ENCODE results near the gene KLHL9. TPM values are rescaled to one million over a fixed set of nuclear protein-coding genes. Genes with fewer than 3 reads are reported as not detected.

KLHL9 gene
- total and polyA plus RNA-seq, 2 of the 13 experiments (the other 11 are each of a cell fraction or from before 2014, with no cell fraction given): 8.7 to 17.7 TPM

DNA sequence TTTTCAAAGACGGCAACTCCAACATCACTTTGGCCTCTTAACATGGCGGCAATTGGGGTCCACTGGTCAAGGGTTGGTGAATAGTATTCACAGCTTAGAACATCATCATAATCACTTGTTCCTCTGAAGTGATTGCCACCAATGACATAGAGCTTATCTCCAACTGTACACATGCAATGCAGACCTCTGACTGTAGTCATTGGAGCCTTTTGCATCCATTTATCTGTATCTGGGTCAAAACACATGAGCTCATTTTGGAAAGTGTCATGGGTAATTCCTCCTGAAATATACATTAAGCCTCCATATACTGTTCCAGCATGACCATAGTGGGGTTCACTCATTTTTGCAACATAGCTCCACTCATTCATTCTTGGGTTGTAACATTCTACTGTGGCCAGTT is 2.0 kb downstream of the KLHL9 start (continued):
- TF ChIP-seq SETDB1 (CRISPR knock-in tag; IDR thresholded peaks at IDR 0.05; ENCODE audit: borderline replicate concordance): no peak
- no peak for TF ChIP-seq MLLT10 (CRISPR knock-in tag; IDR thresholded peaks at IDR 0.05)
- TF ChIP-seq CEBPB (IDR thresholded peaks at IDR 0.05; ENCODE audit: borderline replicate concordance, low read depth, low read length): no peak
- no peak for TF ChIP-seq CBFB (CRISPR knock-in tag; IDR thresholded peaks at IDR 0.05)
- no peak for TF ChIP-seq CBX1 (IDR thresholded peaks at IDR 0.05; ENCODE audit: low read depth)
- TF ChIP-seq HNF4A (CRISPR knock-in tag; IDR thresholded peaks at IDR 0.05): no peak
- TF ChIP-seq RNF2 (conservative IDR thresholded peaks at IDR 0.05; ENCODE audit: low read depth): no peak
- no peak for TF ChIP-seq SRSF1 (optimal IDR thresholded peaks at IDR 0.05; ENCODE audit: low read depth, low read length)

DNA sequence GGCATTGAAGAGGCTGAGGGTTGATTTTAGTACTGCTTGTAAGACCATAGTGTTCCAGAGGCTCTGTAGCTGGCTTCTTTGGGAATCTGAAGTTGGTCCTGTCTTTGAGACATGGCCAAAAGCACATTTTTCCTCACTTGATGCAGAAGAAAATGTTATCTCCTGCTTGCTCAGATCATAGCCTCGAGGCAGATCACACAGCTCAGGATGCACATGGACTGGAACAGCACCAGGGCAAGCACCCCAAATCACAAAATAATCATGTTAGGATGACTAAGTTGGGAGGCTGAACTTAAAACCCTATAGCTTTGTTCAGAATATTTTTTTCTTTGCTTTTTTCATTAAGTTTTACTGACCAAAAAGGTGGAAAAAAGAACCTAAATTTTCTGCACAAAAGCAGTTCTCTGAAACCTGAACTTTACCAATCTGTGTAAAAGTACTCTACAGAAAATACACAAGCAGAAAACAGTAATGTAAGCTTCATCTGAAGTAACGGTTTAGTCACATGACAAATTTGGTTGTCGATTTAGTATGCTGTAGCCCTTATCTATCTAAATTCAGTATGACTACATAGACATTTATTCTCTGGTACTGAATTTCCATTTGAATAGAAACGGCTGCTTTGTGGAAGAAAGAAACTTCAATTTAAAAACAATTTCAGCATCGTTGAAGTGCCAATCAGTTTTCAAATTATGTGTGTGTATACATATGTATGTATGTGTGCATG is 3.4 kb downstream of the KLHL9 start:
- Histone ChIP-seq H3K27me3 (ENCODE audit: control insufficient read depth in 1 of 2, insufficient read depth in 2 of 2, low read length in 2 of 2) (no peaks in the 10 kb centered on the region; a peak in 1 of 5 replicates), H3K4me1 (ENCODE audit: insufficient read depth, low read length) (peaks cover 38% of the 10 kb centered on the region), H3K4me2 (ENCODE audit: low read depth, low read length) (peak overlapping the region; percentile 82), H3K79me2 (ENCODE audit: insufficient read depth, low read length) (peaks cover 35% of the 10 kb centered on the region), H3K36me3 (replicated peaks in 1 of 2; ENCODE audit: control insufficient read depth in 1 of 2, insufficient read depth in 2 of 2, low read length in 2 of 2) (no peaks in the 10 kb centered on the region), H3K9ac (ENCODE audit: insufficient read depth, low read depth, low read length) (no peak overlapping the region), H3K27ac (ENCODE audit: extremely low read length, insufficient read depth, low read length) (no peak overlapping the region), H3K4me3 (replicated peaks in 1 of 3; ENCODE audit: insufficient read depth in 1 of 3, low read depth in 2 of 3, low read length in 3 of 3) (no peak overlapping the region), H3K9me3 (ENCODE audit: low read length) (no peaks in the 10 kb centered on the region), H4K20me1 (ENCODE audit: insufficient read depth, low read length) (peaks cover 2% of the 10 kb centered on the region; the same call in 1 of the 2 replicates), H2AFZ (ENCODE audit: low read length) (no peak overlapping the region)
- ChIA-PET POLR2A (no interaction called here), CTCF (ENCODE audit: low intra/inter-chr PET ratio, low total read pairs) (no interaction called here)
- in situ Hi-C loops (cut with HindIII; ENCODE audit: extremely low pct_ligation_motif_present, low pct_unique_long_range_greater_than_20kb) (loop anchor here (10.0 kb wide), 1 partner anchor 463 kb away; no protein-coding TSS in a partner anchor), intact Hi-C loops (cut with micrococcal nuclease; ENCODE audit: unreplicated experiment) (loop anchor here (10.0 kb wide), 1 partner anchor 673 kb away; the partner anchor contains the start of gene CDKN2B)
- FAIRE-seq: no peak
- no peak for DNase-seq (ENCODE audit: low spot score)
- BruUV-seq (replicated peaks): no TSS peak
- WGBS (ENCODE audit: low lambda C conversion rate): 89% methylated on average over 5 of the region's 5 CpGs
- ATAC-seq: no peak
- TF ChIP-seq ZNF530 (CRISPR knock-in tag; IDR thresholded peaks at IDR 0.05; ENCODE audit: low read depth) (no peak), ZNF674 (CRISPR knock-in tag; IDR thresholded peaks at IDR 0.05; ENCODE audit: low read depth) (no peak), HNRNPK (IDR thresholded peaks at IDR 0.05; ENCODE audit: low read depth, low read length, poor library complexity, severe bottlenecking) (no peak), ZKSCAN8 (CRISPR knock-in tag; IDR thresholded peaks at IDR 0.05; ENCODE audit: borderline replicate concordance) (no peak), FOXA1 (IDR thresholded peaks at IDR 0.05) (no peak), FOXA1 (CRISPR knock-in tag; IDR thresholded peaks at IDR 0.05) (no peak), HNRNPUL1 (IDR thresholded peaks at IDR 0.05; ENCODE audit: low read depth, low read length) (no peak), NCOA2 (CRISPR knock-in tag; IDR thresholded peaks at IDR 0.05) (no peak), HOXA9 (CRISPR knock-in tag; IDR thresholded peaks at IDR 0.05; ENCODE audit: borderline replicate concordance) (no peak)
- TF ChIP-seq, protein P1, sequence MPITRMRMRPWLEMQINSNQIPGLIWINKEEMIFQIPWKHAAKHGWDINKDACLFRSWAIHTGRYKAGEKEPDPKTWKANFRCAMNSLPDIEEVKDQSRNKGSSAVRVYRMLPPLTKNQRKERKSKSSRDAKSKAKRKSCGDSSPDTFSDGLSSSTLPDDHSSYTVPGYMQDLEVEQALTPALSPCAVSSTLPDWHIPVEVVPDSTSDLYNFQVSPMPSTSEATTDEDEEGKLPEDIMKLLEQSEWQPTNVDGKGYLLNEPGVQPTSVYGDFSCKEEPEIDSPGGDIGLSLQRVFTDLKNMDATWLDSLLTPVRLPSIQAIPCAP (CRISPR knock-in tag; IDR thresholded peaks at IDR 0.05; ENCODE audit: low read depth): no peak
- TF ChIP-seq, protein P2, sequence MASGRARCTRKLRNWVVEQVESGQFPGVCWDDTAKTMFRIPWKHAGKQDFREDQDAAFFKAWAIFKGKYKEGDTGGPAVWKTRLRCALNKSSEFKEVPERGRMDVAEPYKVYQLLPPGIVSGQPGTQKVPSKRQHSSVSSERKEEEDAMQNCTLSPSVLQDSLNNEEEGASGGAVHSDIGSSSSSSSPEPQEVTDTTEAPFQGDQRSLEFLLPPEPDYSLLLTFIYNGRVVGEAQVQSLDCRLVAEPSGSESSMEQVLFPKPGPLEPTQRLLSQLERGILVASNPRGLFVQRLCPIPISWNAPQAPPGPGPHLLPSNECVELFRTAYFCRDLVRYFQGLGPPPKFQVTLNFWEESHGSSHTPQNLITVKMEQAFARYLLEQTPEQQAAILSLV (CRISPR knock-in tag; IDR thresholded peaks at IDR 0.05; ENCODE audit: borderline replicate concordance): no peak
- TF ChIP-seq, protein P3, sequence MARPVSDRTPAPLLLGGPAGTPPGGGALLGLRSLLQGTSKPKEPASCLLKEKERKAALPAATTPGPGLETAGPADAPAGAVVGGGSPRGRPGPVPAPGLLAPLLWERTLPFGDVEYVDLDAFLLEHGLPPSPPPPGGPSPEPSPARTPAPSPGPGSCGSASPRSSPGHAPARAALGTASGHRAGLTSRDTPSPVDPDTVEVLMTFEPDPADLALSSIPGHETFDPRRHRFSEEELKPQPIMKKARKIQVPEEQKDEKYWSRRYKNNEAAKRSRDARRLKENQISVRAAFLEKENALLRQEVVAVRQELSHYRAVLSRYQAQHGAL (CRISPR knock-in tag; IDR thresholded peaks at IDR 0.05; ENCODE audit: not compliant biosample characterization): no peak
- TF ChIP-seq, protein P4, sequence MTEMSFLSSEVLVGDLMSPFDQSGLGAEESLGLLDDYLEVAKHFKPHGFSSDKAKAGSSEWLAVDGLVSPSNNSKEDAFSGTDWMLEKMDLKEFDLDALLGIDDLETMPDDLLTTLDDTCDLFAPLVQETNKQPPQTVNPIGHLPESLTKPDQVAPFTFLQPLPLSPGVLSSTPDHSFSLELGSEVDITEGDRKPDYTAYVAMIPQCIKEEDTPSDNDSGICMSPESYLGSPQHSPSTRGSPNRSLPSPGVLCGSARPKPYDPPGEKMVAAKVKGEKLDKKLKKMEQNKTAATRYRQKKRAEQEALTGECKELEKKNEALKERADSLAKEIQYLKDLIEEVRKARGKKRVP (CRISPR knock-in tag; IDR thresholded peaks at IDR 0.05): no peak

Measured in HepG2 (cell line).